C1 segment of cervical spinal cord (tissue), 14 donors: Measurements from ENCODE around the gene CCDC71L.
"Not testable (repeated sequence)": the region's sequence is repeated elsewhere in the genome, so short reads cannot be mapped to it uniquely, and the experiment has no call there.

ENCODE experiments used
- DNase-seq, 14 donors: peaks; one replicate each; lab custom pipeline; 2025; lab: John Stamatoyannopoulos, UW

Gene CCDC71L

GRCh38 chr7:106660862-106661720, at the start of gene CCDC71L:
TSS of gene CCDC71L (minus strand) at chr7:106661158. CDS start at chr7:106660896, 262 bp downstream.
- DNase-seq = peak; percentile 2 to 90 (median 72)

- not testable (repeated sequence) for DNase-seq
Measured at GRCh38 chr7:106709604-106710003, 48.6 kb upstream of the CCDC71L start.

- no peak for DNase-seq
Measured at GRCh38 chr7:106704000-106704840, 43.3 kb upstream of the CCDC71L start.

GRCh38 chr7:106693677-106694353, 32.9 kb upstream of the CCDC71L start:
- DNase-seq = no peak

- DNase-seq = no peak
Measured at GRCh38 chr7:106692450-106693051, 31.6 kb upstream of the CCDC71L start.

GRCh38 chr7:106688161-106688560, 27.2 kb upstream of the CCDC71L start:
- not testable (repeated sequence) for DNase-seq

- DNase-seq = no peak
Measured at GRCh38 chr7:106683941-106684340, 23.0 kb upstream of the CCDC71L start.

GRCh38 chr7:106681815-106682495, 21.0 kb upstream of the CCDC71L start:
- DNase-seq = no peak

- no peak for DNase-seq
Measured at GRCh38 chr7:106679153-106679931, 18.4 kb upstream of the CCDC71L start.

GRCh38 chr7:106678795-106679152, 17.8 kb upstream of the CCDC71L start:
- no peak for DNase-seq

- not testable (repeated sequence) for DNase-seq
Measured at GRCh38 chr7:106676506-106676905, 15.5 kb upstream of the CCDC71L start.

- DNase-seq = not testable (repeated sequence)
Measured at GRCh38 chr7:106673688-106674087, 12.7 kb upstream of the CCDC71L start.

- not testable (repeated sequence) for DNase-seq
Measured at GRCh38 chr7:106671930-106672329, 11.0 kb upstream of the CCDC71L start.

GRCh38 chr7:106671160-106671559, 10.2 kb upstream of the CCDC71L start:
- no peak for DNase-seq

GRCh38 chr7:106668861-106669524, 8.0 kb upstream of the CCDC71L start:
- DNase-seq = no peak

- no peak for DNase-seq
Measured at GRCh38 chr7:106666353-106666752, 5.4 kb upstream of the CCDC71L start.

GRCh38 chr7:106664343-106664742, 3.4 kb upstream of the CCDC71L start:
- DNase-seq = no peak

GRCh38 chr7:106659963-106660861, 746 bp downstream of the CCDC71L start:
- DNase-seq = peak in 11 of 14 donors; percentile 25 to 72 (median 51)
